Caco-2 (cell line): ENCODE data around the gene TBKBP1. TPM values are rescaled to one million over a fixed set of nuclear protein-coding genes. Genes with fewer than 3 reads are reported as not detected.

Source experiments
- BruUV-seq: library from RNA; stranded (reverse); fragments of 400-500 nt; replicated peaks from 2 replicates; lab custom pipeline; 2021; lab: Mats Ljungman, UMichigan
- CTCF ChIA-PET: fragments of 300-600 bp; sonication (Branson Sonifier 250); formaldehyde crosslinking; loops from one replicate; lab custom pipeline; 2022; ENCODE audit warnings: antibody characterized with exemption; lab: Charles Lee
- POLR2A ChIA-PET: fragments of 300-600 bp; sonication (Branson Sonifier 250); formaldehyde crosslinking; loops from one replicate; lab custom pipeline; 2022; ENCODE audit warnings: antibody characterized with exemption; lab: Charles Lee
- DNase-seq, 2 experiments: peaks; one replicate each; pipeline versions ENCODE4 v3.0.0 to v3.0.0-alpha.2; 2020 to 2022
- H3K27me3 ChIP-seq: replicated peaks from 2 replicates; pipeline ENCODE4 v1.6.0; 2011; ENCODE audit warnings: low read length; ENCODE audit not compliant: control insufficient read depth, insufficient read depth
- H3K36me3 ChIP-seq: 2 replicates; pipeline ENCODE4 v1.5.1; 2011; ENCODE audit warnings: low read length; ENCODE audit not compliant: control insufficient read depth, insufficient read depth
- H3K4me1 ChIP-seq: fragments of 250-450 bp; sonication (Bioruptor Pico); 2 replicates; pipeline ENCODE4 v1.5.1; 2020; ENCODE audit warnings: mild to moderate bottlenecking
- H3K4me3 ChIP-seq: 2 replicates; pipeline ENCODE4 v1.5.1; 2011; ENCODE audit warnings: low read depth, mild to moderate bottlenecking, control low read depth, low read length
- H3K9me3 ChIP-seq: fragments of 250-450 bp; sonication (Bioruptor Pico); 2 replicates; pipeline ENCODE4 v1.5.1; 2020; ENCODE audit warnings: mild to moderate bottlenecking, moderate library complexity
- H3K27ac Mint-ChIP-seq: one replicate; pipeline ENCODE4 v1.8.0; 2022; ENCODE audit warnings: mixed read lengths; ENCODE audit not compliant: unreplicated experiment
- H3K27me3 Mint-ChIP-seq: one replicate; pipeline ENCODE4 v1.8.0; 2022; ENCODE audit warnings: mixed read lengths; ENCODE audit not compliant: insufficient read depth, unreplicated experiment
- H3K36me3 Mint-ChIP-seq: one replicate; pipeline ENCODE4 v1.8.0; 2022; ENCODE audit warnings: mild to moderate bottlenecking, mixed read lengths; ENCODE audit not compliant: insufficient read depth, unreplicated experiment
- H3K4me1 Mint-ChIP-seq: one replicate; pipeline ENCODE4 v1.8.0; 2022; ENCODE audit warnings: low read depth, mixed read lengths; ENCODE audit not compliant: unreplicated experiment
- H3K4me3 Mint-ChIP-seq: one replicate; pipeline ENCODE4 v1.8.0; 2022; ENCODE audit warnings: mild to moderate bottlenecking, moderate library complexity, mixed read lengths; ENCODE audit not compliant: unreplicated experiment
- H3K9me3 Mint-ChIP-seq: one replicate; pipeline ENCODE4 v1.8.0; 2022; ENCODE audit warnings: mixed read lengths; ENCODE audit not compliant: unreplicated experiment
- intact Hi-C: fragments of 100-400 bp; cut with micrococcal nuclease; formaldehyde crosslinking; loops from one replicate; pipeline ENCODE4 v1.10.0; 2022; ENCODE audit not compliant: unreplicated experiment
- total RNA-seq: library from RNA; stranded (reverse); gene quantifications from 2 replicates; pipeline ENCODE4 v1.2.3, GENCODE V29; 2022
- TF ChIP-seq, protein P1 (sequence below), 2 experiments: fragments of 200-600 bp in 1 of 2; IDR thresholded peaks; 1 replicate in 1 of 2; 2 replicates in 1 of 2; pipeline versions ENCODE4 v1.5.1 to v1.8.0; 2011 to 2022; ENCODE audit warnings: antibody characterized with exemption in 1 of 2, control low read depth in 1 of 2, inconsistent platforms in 1 of 2, low read depth in 1 of 2, low read length in 1 of 2, mild to moderate bottlenecking in 1 of 2, moderate library complexity in 1 of 2; ENCODE audit not compliant: insufficient read depth in 1 of 2, severe bottlenecking in 1 of 2, unreplicated experiment in 1 of 2

The TBKBP1 gene
- total RNA-seq, 1 experiment from 2014 or later, result 27.4 TPM

GRCh38 chr17:47687748-47688147 lies 6.2 kb upstream of the TBKBP1 start:
- peak in 1 of 2 experiments; percentile 59 for DNase-seq
- intact Hi-C loops, result no loop called here
- H3K36me3 Mint-ChIP-seq, result peaks cover 68% of the 10 kb centered on the region
- no peak overlapping the region for H3K4me3 ChIP-seq
- no peak overlapping the region for H3K4me3 Mint-ChIP-seq
- H3K4me1 ChIP-seq, result peaks cover 3% of the 10 kb centered on the region
- ChIA-PET CTCF (interaction anchor here (0.9 to 2.1 kb wide), 6 partner anchors 10 to 70 kb away, joined by 4 to 19 read pairs (median 5); partner anchors contain the start of gene TBX21), POLR2A (interaction anchor here (1.2 to 1.4 kb wide), 2 partner anchors 9 to 123 kb away, joined by 3 read pairs; no protein-coding TSS in a partner anchor)
- TF ChIP-seq, protein P1, sequence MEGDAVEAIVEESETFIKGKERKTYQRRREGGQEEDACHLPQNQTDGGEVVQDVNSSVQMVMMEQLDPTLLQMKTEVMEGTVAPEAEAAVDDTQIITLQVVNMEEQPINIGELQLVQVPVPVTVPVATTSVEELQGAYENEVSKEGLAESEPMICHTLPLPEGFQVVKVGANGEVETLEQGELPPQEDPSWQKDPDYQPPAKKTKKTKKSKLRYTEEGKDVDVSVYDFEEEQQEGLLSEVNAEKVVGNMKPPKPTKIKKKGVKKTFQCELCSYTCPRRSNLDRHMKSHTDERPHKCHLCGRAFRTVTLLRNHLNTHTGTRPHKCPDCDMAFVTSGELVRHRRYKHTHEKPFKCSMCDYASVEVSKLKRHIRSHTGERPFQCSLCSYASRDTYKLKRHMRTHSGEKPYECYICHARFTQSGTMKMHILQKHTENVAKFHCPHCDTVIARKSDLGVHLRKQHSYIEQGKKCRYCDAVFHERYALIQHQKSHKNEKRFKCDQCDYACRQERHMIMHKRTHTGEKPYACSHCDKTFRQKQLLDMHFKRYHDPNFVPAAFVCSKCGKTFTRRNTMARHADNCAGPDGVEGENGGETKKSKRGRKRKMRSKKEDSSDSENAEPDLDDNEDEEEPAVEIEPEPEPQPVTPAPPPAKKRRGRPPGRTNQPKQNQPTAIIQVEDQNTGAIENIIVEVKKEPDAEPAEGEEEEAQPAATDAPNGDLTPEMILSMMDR (IDR thresholded peaks at IDR 0.05; ENCODE audit: insufficient read depth in 1 of 2, low read depth in 1 of 2, low read length in 1 of 2, severe bottlenecking in 1 of 2, unreplicated experiment in 1 of 2), result no peak
- 0 out of 2 replicates have a peak, but pooled peaks cover 3% of the 10 kb centered on the region for H3K36me3 ChIP-seq
- H3K9me3 ChIP-seq, result no peaks in the 10 kb centered on the region
- H3K27ac Mint-ChIP-seq, result peak overlapping the region; percentile 9
- H3K27me3 ChIP-seq, result no peaks in the 10 kb centered on the region
- peaks cover 7% of the 10 kb centered on the region for H3K4me1 Mint-ChIP-seq
- no peaks in the 10 kb centered on the region for H3K27me3 Mint-ChIP-seq
- BruUV-seq, result no TSS peak
- H3K9me3 Mint-ChIP-seq, result no peaks in the 10 kb centered on the region

- H3K4me1 ChIP-seq, result peaks cover 14% of the 10 kb centered on the region
- BruUV-seq, result no TSS peak
- POLR2A ChIA-PET, result no interaction called here
- CTCF ChIA-PET, result interaction anchor here (1.5 kb wide), 1 partner anchor 10 kb away, joined by 5 read pairs; no protein-coding TSS in a partner anchor
- Mint-ChIP-seq H3K4me3 (no peak overlapping the region), H3K36me3 (peaks cover 58% of the 10 kb centered on the region), H3K4me1 (peaks cover 16% of the 10 kb centered on the region), H3K27ac (peak overlapping the region; percentile 2), H3K9me3 (no peaks in the 10 kb centered on the region), H3K27me3 (no peaks in the 10 kb centered on the region)
- no peaks in the 10 kb centered on the region for H3K27me3 ChIP-seq
- no peak for DNase-seq
- H3K9me3 ChIP-seq, result no peaks in the 10 kb centered on the region
- H3K36me3 ChIP-seq, result no peaks in the 10 kb centered on the region
- no peak overlapping the region for H3K4me3 ChIP-seq
- TF ChIP-seq, protein P1 (IDR thresholded peaks at IDR 0.05; ENCODE audit: insufficient read depth in 1 of 2, low read depth in 1 of 2, low read length in 1 of 2, severe bottlenecking in 1 of 2, unreplicated experiment in 1 of 2), result no peak
- intact Hi-C loops, result no loop called here
These were observed 3.8 kb upstream of the TBKBP1 start for GRCh38 chr17:47690121-47690520.

DNA sequence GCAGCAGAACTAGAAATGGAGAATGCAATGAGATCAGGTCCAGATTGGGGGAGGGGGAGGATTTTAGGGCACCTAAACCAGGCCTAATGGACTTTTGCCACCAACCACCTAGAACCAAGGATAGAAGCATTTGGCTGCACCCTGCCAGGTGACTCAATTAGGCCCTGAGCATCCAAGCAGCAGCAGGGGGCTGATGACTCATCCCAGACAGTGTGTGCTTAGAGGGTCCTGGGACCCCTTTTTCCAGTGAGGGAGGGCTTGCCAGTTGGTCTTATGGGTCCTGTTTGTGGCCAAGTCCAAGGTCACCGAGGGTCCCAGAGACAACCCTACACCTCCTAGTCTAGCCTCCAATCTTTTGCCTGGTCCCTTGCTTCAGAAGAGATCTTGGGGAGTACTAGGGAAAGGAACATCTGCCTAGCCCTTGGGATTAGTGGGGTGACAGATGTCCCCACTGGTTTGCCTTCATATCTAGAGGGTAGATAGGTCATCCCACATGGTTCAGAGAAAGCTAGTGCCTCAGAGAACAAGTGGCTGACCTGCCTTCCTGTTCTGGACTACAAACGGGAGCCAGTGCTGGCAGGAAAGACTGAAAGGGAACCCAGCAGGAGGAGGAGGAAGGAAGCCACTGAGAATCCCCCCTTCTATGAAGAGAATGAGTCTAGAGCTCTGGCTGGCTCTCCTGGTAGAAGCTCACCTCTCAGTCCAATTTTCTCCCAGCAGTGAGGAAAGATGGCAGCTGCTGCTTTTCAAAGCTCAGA lies 1.6 kb upstream of the TBKBP1 start:
- Histone ChIP-seq H3K4me3 (no peak overlapping the region), H3K27me3 (no peaks in the 10 kb centered on the region), H3K36me3 (no peaks in the 10 kb centered on the region; the same call in 1 of the 2 replicates), H3K9me3 (no peaks in the 10 kb centered on the region), H3K4me1 (peaks cover 16% of the 10 kb centered on the region)
- peaks cover 16% of the 10 kb centered on the region for H3K4me1 Mint-ChIP-seq
- no peak for DNase-seq
- no peaks in the 10 kb centered on the region for H3K27me3 Mint-ChIP-seq
- H3K4me3 Mint-ChIP-seq, result peak overlapping the region; percentile 82
- no peaks in the 10 kb centered on the region for H3K9me3 Mint-ChIP-seq
- intact Hi-C loops, result no loop called here
- POLR2A ChIA-PET, result interaction anchor here (1.9 kb wide), 1 partner anchor 43 kb away, joined by 15 read pairs; the partner anchor contains the start of gene KPNB1
- BruUV-seq, result no TSS peak
- H3K27ac Mint-ChIP-seq, result peak overlapping the region; percentile 72
- TF ChIP-seq, protein P1 (IDR thresholded peaks at IDR 0.05; ENCODE audit: insufficient read depth in 1 of 2, low read depth in 1 of 2, low read length in 1 of 2, severe bottlenecking in 1 of 2, unreplicated experiment in 1 of 2), result no peak
- CTCF ChIA-PET, result interaction anchor here (0.5 to 1.5 kb wide), 6 partner anchors 22 to 109 kb away, joined by 3 to 4 read pairs (median 4); no protein-coding TSS in a partner anchor
- peaks cover 43% of the 10 kb centered on the region for H3K36me3 Mint-ChIP-seq
